Tracheal epithelial cell (primary cell): ENCODE data around the gene SLC46A3. TPM values are rescaled to one million over a fixed set of nuclear protein-coding genes. Genes with fewer than 3 reads are reported as not detected.

Source experiments
- total RNA-seq: library from RNA; depleted of rRNA; stranded (reverse); fragments of >200 nt; gene quantifications from 2 replicates; pipeline ENCODE4 v1.2.1, GENCODE V29; 2014

SLC46A3 gene, protein sequence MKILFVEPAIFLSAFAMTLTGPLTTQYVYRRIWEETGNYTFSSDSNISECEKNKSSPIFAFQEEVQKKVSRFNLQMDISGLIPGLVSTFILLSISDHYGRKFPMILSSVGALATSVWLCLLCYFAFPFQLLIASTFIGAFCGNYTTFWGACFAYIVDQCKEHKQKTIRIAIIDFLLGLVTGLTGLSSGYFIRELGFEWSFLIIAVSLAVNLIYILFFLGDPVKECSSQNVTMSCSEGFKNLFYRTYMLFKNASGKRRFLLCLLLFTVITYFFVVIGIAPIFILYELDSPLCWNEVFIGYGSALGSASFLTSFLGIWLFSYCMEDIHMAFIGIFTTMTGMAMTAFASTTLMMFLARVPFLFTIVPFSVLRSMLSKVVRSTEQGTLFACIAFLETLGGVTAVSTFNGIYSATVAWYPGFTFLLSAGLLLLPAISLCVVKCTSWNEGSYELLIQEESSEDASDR
- total RNA-seq: 1.5 and 14.2 TPM in 2 replicates

DNA sequence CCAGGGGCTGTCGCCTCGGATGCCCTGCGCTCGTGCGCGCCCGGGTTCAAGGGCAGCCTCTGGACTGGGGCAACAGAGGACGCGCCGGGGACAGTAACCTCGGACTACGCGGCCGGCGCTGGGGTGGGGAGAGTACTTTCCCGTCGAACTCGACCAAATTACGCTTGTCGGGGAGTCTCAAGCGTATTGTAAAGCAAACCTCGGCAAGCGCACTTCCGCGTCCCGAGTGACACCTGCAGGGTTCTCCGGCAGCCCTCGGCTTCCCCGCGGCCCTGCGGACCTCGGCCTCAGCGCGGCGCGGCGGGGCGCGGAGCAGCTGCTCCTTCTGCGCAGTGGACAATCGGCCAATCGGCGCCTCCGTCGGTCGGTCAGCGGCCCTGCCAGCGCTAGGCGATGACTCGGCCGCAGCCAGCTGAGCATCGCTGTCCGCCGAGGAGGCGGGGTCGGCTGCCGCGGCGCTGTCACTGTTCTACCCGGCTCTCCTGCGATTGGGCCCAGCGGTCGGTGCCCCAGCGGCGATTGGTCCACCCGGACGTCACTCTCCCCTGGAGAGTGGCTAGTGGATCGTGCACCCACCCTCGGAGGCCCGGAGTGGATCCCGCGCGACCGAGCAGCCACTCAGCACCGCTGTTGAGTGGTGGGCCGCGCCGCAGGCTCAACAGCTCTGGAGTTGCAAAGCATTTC, at the start of gene SLC46A3:
Gene SLC46A3, minus strand, starts transcription at position 428 of the 684 bp plus-strand sequence. CDS start 972 bp downstream, outside the sequence.

DNA sequence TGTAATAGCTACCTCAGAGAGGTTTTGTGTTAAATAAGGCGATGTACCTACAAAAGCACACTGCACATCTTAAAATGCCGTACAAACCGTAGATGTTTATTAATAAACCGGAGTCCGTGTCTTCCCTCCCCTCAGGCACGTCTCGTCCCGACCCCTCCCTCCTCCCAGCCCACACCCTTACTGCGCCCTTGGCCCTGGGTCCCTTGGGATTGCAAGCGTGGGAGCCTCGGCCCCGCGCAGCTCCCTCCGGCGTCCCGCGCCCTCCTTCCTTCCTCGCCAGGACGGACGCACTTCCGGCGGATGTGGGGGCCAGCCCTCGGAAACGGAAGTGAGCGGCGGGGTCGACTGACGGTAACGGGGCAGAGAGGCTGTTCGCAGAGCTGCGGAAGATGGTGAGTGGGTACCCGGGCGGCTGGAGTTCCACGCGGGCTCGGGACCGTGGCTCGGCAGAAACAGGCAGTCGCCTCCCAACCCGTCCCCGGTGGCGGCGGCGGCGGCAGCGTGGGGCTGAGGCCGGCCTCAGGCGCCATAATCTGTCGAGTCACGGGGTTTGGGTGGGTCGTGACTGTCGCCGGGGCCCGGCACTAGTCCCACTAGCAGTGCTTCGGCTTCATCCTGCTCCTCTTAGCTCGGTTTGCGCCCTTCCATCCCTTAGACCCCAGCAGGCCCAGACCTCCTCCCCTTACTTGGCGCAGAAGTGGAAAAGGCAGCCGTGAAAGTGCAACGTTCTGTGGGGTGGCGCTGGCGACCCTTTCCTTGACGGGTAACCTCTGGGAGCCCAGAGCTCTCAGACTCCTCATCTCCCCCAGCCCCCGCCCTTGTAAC, 59.8 kb downstream of the SLC46A3 start, which contains the start of gene POMP:
Gene POMP, plus strand, starts transcription at position 335 of the 825 bp plus-strand sequence. Its CDS starts 55 bp downstream, at position 390.

Other genes with a start within 250 kb of the SLC46A3 start
- gene FLT1, start 223.8 kb downstream of the SLC46A3 start, total RNA-seq: under 0.01 TPM in 1 of 2 replicates, not detected in the other
- 70.5 and 86.0 TPM in 2 replicates for gene POMP, start 59.8 kb downstream of the SLC46A3 start, total RNA-seq
- gene MTUS2, start 101.4 kb upstream of the SLC46A3 start, total RNA-seq: under 0.01 TPM in 1 of 2 replicates, not detected in the other